Measurements from ENCODE around the gene EVI5.

GRCh38 chr1:92476071-92476631 is 308.8 kb downstream of the EVI5 start:
- no peak for TF ChIP-seq EZH2 (IDR thresholded peaks at IDR 0.05; ENCODE audit: insufficient read depth, poor library complexity, severe bottlenecking)
- TF ChIP-seq EZH2phosphoT487 (IDR thresholded peaks at IDR 0.05; ENCODE audit: insufficient read depth, low read depth): no peak

Data from GM23248 (cell line).